GM21825 (cell line): ENCODE data around the gene DNAH14.
"Not testable (repeated sequence)": the region's sequence is repeated elsewhere in the genome, so short reads cannot be mapped to it uniquely, and the experiment has no call there.

Experiments
- ATAC-seq: cut with Tn5 transposase; IDR thresholded peaks from one replicate; pipeline ENCODE4 v1.9.1; 2021; ENCODE audit warnings: mild to moderate bottlenecking, moderate library complexity; ENCODE audit not compliant: unreplicated experiment

The DNAH14 gene

DNA sequence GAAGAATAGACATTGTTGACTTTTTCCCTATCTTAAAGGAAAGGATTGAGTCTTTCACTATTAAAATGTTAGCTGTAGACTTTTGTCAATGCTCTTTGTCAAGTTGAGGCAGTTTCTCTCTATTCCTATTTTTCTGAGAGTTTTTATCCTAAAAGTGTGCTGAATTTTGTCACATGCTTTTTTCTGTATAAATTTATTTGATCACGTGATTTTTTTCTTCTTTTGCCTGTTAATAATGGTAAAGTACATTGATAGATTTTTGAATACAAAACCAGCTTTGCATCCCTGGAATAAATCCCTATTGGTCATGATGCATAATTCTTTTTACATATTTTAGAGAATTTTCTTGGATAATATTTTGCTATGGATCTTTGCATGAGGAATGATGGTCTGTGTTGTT, 60.1 kb downstream of the DNAH14 start:
- no peak for ATAC-seq

GRCh38 chr1:224991550-224991949, 62.1 kb downstream of the DNAH14 start:
- not testable (repeated sequence) for ATAC-seq

- no peak for ATAC-seq
Measured at GRCh38 chr1:224995602-224996001, 66.1 kb downstream of the DNAH14 start.

- ATAC-seq: no peak
Measured at GRCh38 chr1:224996266-224996665, 66.8 kb downstream of the DNAH14 start.

DNA sequence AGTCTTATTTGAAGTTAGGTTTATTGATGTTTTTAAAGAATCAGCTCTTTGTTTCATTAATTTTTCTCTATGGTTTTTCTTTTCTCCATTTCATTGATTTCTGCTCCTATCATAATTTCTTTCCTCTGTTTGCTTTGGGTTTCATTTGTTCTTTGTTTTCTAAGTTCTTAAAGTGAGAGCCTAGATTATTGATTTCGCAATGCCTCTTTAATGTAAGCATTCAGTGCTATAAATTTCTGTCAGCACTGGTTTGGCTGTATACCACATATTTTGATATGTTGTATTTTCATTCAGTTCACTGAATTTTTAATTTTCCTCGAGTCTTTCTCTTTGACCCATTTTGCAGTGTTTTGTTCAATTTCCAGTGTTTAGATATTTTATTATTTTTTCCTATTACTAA, 68.7 kb downstream of the DNAH14 start:
- ATAC-seq: no peak

DNA sequence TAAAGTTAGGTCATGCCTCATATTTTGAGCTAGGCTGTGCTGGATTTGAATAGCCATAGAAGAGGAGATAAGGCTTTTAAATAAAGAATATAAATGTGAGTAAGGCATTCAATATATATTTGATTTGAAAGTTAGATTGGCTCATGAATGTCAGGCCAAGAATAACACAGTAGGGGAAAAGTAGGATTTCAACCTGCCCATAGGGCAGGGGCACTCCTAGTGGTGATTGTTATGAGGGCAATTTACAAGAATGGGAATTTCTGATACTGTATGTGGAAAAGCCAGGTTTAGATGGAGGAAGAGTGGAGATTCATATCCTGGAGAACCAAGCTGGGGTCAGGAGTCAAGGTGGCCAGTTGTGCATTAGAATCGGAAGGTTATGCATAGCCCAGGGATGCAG, 74.9 kb downstream of the DNAH14 start:
- ATAC-seq: no peak

DNA sequence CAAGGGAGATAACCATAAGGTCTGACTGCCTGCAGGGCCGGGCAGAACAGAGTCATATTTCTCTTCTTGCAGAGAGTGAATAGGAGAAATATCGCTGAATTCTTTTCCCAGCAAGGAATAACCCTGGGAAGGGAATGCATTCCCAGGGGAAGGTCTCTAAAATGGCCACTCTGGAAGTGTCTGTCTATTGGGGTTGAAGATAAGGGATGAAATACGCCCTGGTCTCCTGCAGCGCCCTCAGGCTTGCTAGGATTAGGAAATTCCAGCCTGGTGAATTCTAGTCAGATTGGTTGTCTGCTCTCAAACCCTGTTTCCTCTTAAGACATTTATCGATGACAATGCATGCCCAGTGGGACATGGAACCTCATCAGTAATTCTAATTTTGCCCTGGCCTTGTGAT, 76.9 kb downstream of the DNAH14 start:
- ATAC-seq: not testable (repeated sequence)

GRCh38 chr1:225008050-225008449, 78.6 kb downstream of the DNAH14 start:
- ATAC-seq: not testable (repeated sequence)

DNA sequence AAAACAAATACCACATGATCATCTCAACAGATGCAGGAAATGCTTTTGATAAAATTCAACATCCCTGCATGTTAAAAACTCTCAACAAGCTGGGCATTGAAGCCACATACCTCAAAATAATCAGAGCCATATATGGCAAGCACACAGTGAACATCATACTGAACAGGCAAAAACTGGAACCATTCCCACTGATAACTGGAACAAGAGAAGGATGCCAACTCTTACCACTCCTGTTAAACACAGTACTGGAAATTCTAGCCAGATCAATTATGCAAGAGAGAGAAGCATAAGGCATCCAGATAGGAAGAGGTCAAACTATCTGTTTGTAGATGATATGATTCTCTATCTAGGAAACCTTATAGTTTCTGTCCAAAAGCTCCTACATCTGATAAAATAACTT, 91.6 kb downstream of the DNAH14 start:
- no peak for ATAC-seq

DNA sequence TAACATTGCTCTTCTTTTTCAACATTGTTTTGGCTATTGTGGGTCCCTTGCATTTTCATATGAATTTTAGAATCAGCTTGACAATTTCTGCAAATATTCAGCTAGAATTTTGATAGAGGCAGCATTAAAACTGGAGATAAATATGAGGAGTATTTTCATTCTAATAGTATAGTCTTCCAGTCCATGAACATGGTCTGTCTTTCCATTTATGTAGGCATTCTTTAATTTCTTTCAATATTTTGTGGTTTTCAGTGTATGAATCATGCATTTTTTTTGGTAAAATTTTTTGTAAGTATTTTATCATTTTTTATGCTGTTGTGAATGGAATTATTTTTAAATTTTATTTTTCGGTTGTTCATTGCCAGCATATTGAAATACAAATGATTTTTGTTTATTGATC, 97.2 kb downstream of the DNAH14 start:
- ATAC-seq: no peak

DNA sequence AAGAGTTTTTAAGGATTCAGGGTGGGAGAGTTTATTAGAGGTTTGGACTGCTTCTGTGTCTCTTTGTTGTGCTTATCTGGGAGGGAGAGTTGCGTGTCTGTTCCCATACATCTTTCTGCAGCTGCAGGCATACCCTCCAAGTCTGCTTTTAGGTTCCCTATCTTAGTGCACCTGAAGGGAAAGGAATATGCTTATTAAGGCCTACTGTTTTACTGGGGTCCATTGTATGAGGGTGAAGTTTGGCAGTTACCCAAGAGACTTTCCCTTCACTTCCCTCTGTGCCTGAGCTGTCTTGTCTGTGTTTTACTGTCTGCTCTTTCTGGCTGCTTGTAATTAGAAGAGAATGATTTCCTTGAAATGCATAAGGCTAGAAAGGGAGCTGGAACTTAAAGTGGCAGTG, 107.0 kb downstream of the DNAH14 start:
- not testable (repeated sequence) for ATAC-seq

GRCh38 chr1:225042263-225042662, 112.8 kb downstream of the DNAH14 start:
- ATAC-seq: no peak

GRCh38 chr1:225044258-225044657, 114.8 kb downstream of the DNAH14 start:
- no peak for ATAC-seq

DNA sequence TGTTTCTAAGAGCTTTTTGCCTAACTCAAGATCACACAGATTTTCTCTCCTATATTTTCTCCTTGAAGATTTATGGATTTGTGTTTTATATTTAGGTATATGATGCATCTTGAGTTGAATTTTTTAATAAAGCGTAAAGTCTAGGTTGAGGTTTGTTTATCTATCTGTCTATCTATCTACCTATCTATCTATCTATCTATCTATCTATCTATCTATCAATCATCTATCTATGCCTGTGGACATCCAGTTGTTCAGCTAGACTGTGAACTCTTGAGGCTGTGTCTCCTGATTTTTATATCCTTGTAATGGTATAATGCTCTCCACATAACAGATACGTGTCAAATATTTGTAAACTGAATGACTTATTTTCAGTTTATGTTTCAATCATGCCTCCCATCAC, 120.1 kb downstream of the DNAH14 start:
- no peak for ATAC-seq

DNA sequence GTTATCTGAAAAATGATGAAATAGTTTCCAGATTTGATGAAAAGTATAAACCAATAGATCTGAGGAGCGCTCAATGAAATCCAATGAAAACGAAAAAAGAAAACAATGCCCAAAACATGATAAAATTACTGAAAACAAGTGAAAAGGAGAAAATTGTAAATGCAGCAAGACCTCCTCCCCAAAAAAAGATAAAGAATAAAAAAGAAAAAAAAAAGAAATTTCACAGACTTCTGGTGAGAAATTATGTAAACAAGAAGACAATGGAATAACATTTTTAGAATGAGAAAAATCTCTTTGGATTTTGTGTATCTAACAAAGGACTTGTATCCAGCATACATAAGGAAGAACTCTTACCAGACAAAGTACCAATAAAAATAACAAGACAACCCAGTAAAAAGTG, 134.2 kb downstream of the DNAH14 start:
- ATAC-seq: no peak

DNA sequence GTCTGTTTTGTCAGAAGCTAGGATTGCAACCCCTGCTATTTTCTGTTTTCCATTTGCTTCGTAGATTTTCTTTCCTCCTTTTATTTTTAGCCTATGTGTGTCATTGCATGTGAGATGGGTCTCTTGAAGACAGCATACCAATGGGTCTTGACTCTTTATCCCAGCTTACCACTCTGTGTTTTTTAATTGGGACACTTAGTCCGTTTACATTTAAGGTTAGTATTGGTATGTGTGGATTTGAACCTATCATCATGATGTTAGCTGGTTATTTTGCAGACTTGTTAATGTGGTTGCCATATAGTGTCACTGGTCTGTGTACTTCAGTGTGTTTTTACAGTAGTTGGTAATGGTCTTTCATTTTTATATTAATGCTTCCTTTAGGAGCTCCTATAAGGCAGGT, 141.5 kb downstream of the DNAH14 start:
- ATAC-seq: no peak

- no peak for ATAC-seq
Measured at GRCh38 chr1:225097175-225097574, 167.7 kb downstream of the DNAH14 start.

- no peak for ATAC-seq
Measured at GRCh38 chr1:225111000-225111399, 181.5 kb downstream of the DNAH14 start.

GRCh38 chr1:225113265-225113664, 183.8 kb downstream of the DNAH14 start:
- no peak for ATAC-seq

- no peak for ATAC-seq
Measured at GRCh38 chr1:225114354-225114990, 185.0 kb downstream of the DNAH14 start.

DNA sequence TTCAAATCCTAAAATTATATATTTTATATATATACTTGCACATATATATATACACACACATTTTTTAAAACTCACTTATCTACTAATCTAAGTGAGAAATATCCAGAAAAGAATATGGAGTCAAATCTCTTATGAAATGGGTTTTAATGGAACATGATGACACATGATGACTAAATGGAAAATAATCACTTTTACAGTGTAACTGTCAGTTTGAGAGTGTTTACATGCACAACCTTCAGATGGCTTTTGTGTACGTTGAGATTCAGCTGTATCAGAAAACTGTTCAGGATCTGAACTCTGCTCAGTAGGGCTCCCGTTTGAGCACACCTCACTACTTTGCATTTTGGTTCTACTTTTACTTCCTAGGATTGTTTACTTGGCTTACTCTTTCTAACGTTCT, 189.8 kb downstream of the DNAH14 start:
- no peak for ATAC-seq

GRCh38 chr1:225121095-225121494, 191.6 kb downstream of the DNAH14 start:
- no peak for ATAC-seq

DNA sequence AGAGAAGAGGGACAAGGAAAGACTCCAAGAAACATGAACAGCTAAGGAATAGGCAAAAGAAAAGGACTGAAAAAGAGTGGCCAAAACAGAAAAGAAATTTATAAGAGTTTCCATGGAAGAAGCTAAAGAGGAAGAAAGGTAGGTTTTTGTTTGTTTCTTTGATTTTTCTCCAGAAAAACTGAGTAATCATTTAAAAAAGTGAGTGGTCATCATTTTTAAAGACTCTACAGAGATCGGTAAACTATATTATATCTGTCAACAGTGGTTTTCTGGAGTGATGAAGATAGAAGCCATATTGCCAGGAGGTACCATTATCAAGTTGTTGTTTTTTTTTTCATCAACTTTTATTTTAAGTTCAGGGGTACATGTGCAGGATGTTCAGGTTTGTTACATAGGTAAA, 202.4 kb downstream of the DNAH14 start:
- ATAC-seq: no peak
